PC-3 (cell line): ENCODE data around the gene STK32C. TPM values are rescaled to one million over a fixed set of nuclear protein-coding genes. Genes with fewer than 3 reads are reported as not detected.
"Not testable (repeated sequence)": the region's sequence is repeated elsewhere in the genome, so short reads cannot be mapped to it uniquely, and the experiment has no call there.

ENCODE experiments used
- ATAC-seq: fragments of 200-7000 bp; cut with Tn5 transposase; 2 replicates; pipeline ENCODE4 v1.9.1; 2020; ENCODE audit warnings: mild to moderate bottlenecking, moderate library complexity
- BruUV-seq: library from RNA; stranded (reverse); fragments of 400-500 nt; replicated peaks from 2 replicates; lab custom pipeline; 2021; lab: Mats Ljungman, UMichigan
- CTCF ChIA-PET: fragments of 300-600 bp; sonication (Branson Sonifier 250); formaldehyde crosslinking; loops from one replicate; lab custom pipeline; 2022; ENCODE audit warnings: antibody characterized with exemption; lab: Charles Lee
- POLR2A ChIA-PET: fragments of 300-600 bp; sonication (Branson Sonifier 250); formaldehyde crosslinking; loops from one replicate; lab custom pipeline; 2022; ENCODE audit warnings: antibody characterized with exemption; ENCODE audit not compliant: unreplicated experiment; lab: Charles Lee
- DNase-seq: peaks from one replicate; pipeline ENCODE4 v3.0.0-alpha.2; 2015
- H2AFZ ChIP-seq: fragments of 300-600 bp; sonication (generic); 2 replicates; pipeline ENCODE4 v1.6.0; 2016; ENCODE audit warnings: antibody characterized with exemption, low read length
- H3F3A ChIP-seq: fragments of 300-600 bp; sonication (generic); one replicate; pipeline ENCODE4 v1.6.0; 2017; ENCODE audit warnings: antibody characterized with exemption, low read length, control low read depth, mild to moderate bottlenecking; ENCODE audit not compliant: unreplicated experiment
- H3K27ac ChIP-seq: fragments of 300-600 bp; sonication (generic); 2 replicates; pipeline ENCODE4 v1.5.1; 2016; ENCODE audit warnings: mild to moderate bottlenecking, low read length
- H3K27me3 ChIP-seq: fragments of 300-600 bp; sonication (generic); 2 replicates; pipeline ENCODE4 v1.6.1; 2016; ENCODE audit warnings: low read length, mixed read lengths
- H3K36me3 ChIP-seq: fragments of 300-600 bp; sonication (generic); 2 replicates; pipeline ENCODE4 v1.6.1; 2016; ENCODE audit warnings: low read depth, mixed run types, low read length, mixed read lengths
- H3K4me1 ChIP-seq: fragments of 300-600 bp; sonication (generic); 2 replicates; pipeline ENCODE4 v1.5.1; 2016; ENCODE audit warnings: low read length; ENCODE audit not compliant: insufficient read depth
- H3K4me2 ChIP-seq: fragments of 300-600 bp; sonication (generic); 2 replicates; pipeline ENCODE4 v1.6.0; 2016; ENCODE audit warnings: low read length
- H3K4me3 ChIP-seq: fragments of 300-600 bp; sonication (generic); 2 replicates; pipeline ENCODE4 v1.5.1; 2016; ENCODE audit warnings: mild to moderate bottlenecking, low read length, mixed read lengths
- H3K79me2 ChIP-seq: fragments of 300-600 bp; sonication (generic); 2 replicates; pipeline ENCODE4 v1.6.1; 2017; ENCODE audit warnings: low read length, mixed read lengths
- H3K9ac ChIP-seq: fragments of 300-600 bp; sonication (generic); 2 replicates; pipeline ENCODE4 v1.6.0; 2016; ENCODE audit warnings: mild to moderate bottlenecking, low read length
- H3K9me2 ChIP-seq: fragments of 300-600 bp; sonication (generic); replicated peaks from 2 replicates; pipeline ENCODE4 v1.6.1; 2016; ENCODE audit warnings: mixed run types, low read length, mixed read lengths
- H3K9me3 ChIP-seq: fragments of 300-600 bp; sonication (generic); 2 replicates; pipeline ENCODE4 v1.6.1; 2016; ENCODE audit warnings: low read length, mixed read lengths
- H4K20me1 ChIP-seq: fragments of 300-600 bp; sonication (generic); 2 replicates; pipeline ENCODE4 v1.6.1; 2016; ENCODE audit warnings: low read length, mixed read lengths
- CTCF ChIP-seq: fragments of 300-600 bp; sonication (generic); conservative IDR thresholded peaks from 2 replicates; pipeline ENCODE4 v1.5.1; 2017; ENCODE audit warnings: antibody characterized with exemption, low read depth, mild to moderate bottlenecking, low read length
- EZH2 ChIP-seq: fragments of 300-600 bp; sonication (generic); IDR thresholded peaks from one replicate; pipeline ENCODE4 v1.6.1; 2017; ENCODE audit warnings: antibody characterized with exemption, mild to moderate bottlenecking, low read length; ENCODE audit not compliant: unreplicated experiment
- EZH2phosphoT487 ChIP-seq: fragments of 300-600 bp; sonication (generic); IDR thresholded peaks from 2 replicates; pipeline ENCODE4 v1.6.1; 2018; ENCODE audit warnings: mild to moderate bottlenecking, antibody characterized with exemption, low read length, borderline replicate concordance
- intact Hi-C: fragments of 100-400 bp; cut with micrococcal nuclease; formaldehyde crosslinking; loops from 2 replicates; pipeline ENCODE4 v1.9.0; 2023
- total RNA-seq: library from RNA; depleted of rRNA; stranded (reverse); fragments of >200 nt; gene quantifications from 2 replicates; pipeline ENCODE4 v1.2.3, GENCODE V29; 2014

The STK32C gene
- total RNA-seq, 1 experiment from 2014 or later = 28.3 TPM

- DNase-seq (no peak), ATAC-seq (no peak)
- intact Hi-C loops = loop anchor here (5.0 kb wide), 1 partner anchor 232 kb away; no protein-coding TSS in a partner anchor
- ChIA-PET POLR2A (no interaction called here), CTCF (no interaction called here)
- H3K9ac ChIP-seq = no peak overlapping the region
- H3F3A ChIP-seq = no peaks in the 10 kb centered on the region
- H3K4me1 ChIP-seq = no peaks in the 10 kb centered on the region
- H3K9me3 ChIP-seq = no peaks in the 10 kb centered on the region
- no peaks in the 10 kb centered on the region; the same call in 1 of the 2 replicates for H3K36me3 ChIP-seq
- H3K9me2 ChIP-seq = no peaks in the 10 kb centered on the region
- no peak overlapping the region for H3K4me3 ChIP-seq
- no peaks in the 10 kb centered on the region for H4K20me1 ChIP-seq
- H3K4me2 ChIP-seq = no peak overlapping the region
- BruUV-seq = no TSS peak
- H3K27ac ChIP-seq = no peak overlapping the region
- no peak overlapping the region for H2AFZ ChIP-seq
- H3K79me2 ChIP-seq = no peaks in the 10 kb centered on the region
- TF ChIP-seq EZH2 = no peak
- no peak for TF ChIP-seq EZH2phosphoT487
- no peak for TF ChIP-seq CTCF
- H3K27me3 ChIP-seq = no peaks in the 10 kb centered on the region
Measured at GRCh38 chr10:132220061-132220460, 87.7 kb downstream of the STK32C start.

GRCh38 chr10:132219486-132219885 is 88.3 kb downstream of the STK32C start:
- no peak for ATAC-seq
- Histone ChIP-seq H3K9me2 (no peaks in the 10 kb centered on the region), H3K9ac (no peak overlapping the region), H3K4me2 (no peak overlapping the region), H4K20me1 (no peaks in the 10 kb centered on the region), H3K4me1 (no peaks in the 10 kb centered on the region), H3F3A (no peaks in the 10 kb centered on the region), H3K4me3 (no peak overlapping the region), H3K27ac (no peak overlapping the region), H3K9me3 (no peaks in the 10 kb centered on the region), H3K79me2 (no peaks in the 10 kb centered on the region), H2AFZ (no peak overlapping the region), H3K36me3 (no peaks in the 10 kb centered on the region; the same call in 1 of the 2 replicates), H3K27me3 (no peaks in the 10 kb centered on the region)
- TF ChIP-seq EZH2phosphoT487 (no peak), EZH2 (no peak), CTCF (peak; percentile 33; the same call in 1 of the 2 replicates)
- POLR2A ChIA-PET = no interaction called here
- intact Hi-C loops = no loop called here
- BruUV-seq = no TSS peak
- no peak for DNase-seq
- CTCF ChIA-PET = no interaction called here

GRCh38 chr10:132216441-132216840 is 91.3 kb downstream of the STK32C start:
- H3K4me1 ChIP-seq, CTCF ChIA-PET, H3K9ac ChIP-seq, H3K27me3 ChIP-seq, intact Hi-C loops, H3K79me2 ChIP-seq, H3K27ac ChIP-seq, H3K4me2 ChIP-seq, H3K4me3 ChIP-seq, H3K9me2 ChIP-seq, ATAC-seq, DNase-seq, H2AFZ ChIP-seq, H3F3A ChIP-seq, H3K9me3 ChIP-seq, POLR2A ChIA-PET, H4K20me1 ChIP-seq, BruUV-seq, H3K36me3 ChIP-seq: not testable (repeated sequence)
